ENCODE results near the gene GLRX.

- no peak for TF ChIP-seq POLR2A (IDR thresholded peaks at IDR 0.05; ENCODE audit: low read length)
- TF ChIP-seq GATA1 (IDR thresholded peaks at IDR 0.05; ENCODE audit: low read depth, low read length): no peak
Measured at GRCh38 chr5:95806687-95807086, 15.8 kb downstream of the GLRX start.

Measured in erythroblast (primary cell).